GM12864 (cell line): ENCODE results near the gene IL17F.

Source experiments
- DNase-seq: peaks from one replicate; pipeline ENCODE4 v3.0.0-alpha.2; 2011; ENCODE audit warnings: low read depth
- H3K4me3 ChIP-seq: 2 replicates; pipeline ENCODE4 v1.5.1; 2011; ENCODE audit warnings: mild to moderate bottlenecking, low read depth, low read length, control low read depth
- TF ChIP-seq, protein P1 (sequence below): IDR thresholded peaks from 2 replicates; pipeline ENCODE4 v1.5.1; 2011; ENCODE audit warnings: low read depth, mild to moderate bottlenecking, moderate library complexity, low read length, control low read depth, inconsistent platforms; ENCODE audit errors: missing control alignments

IL17F gene

DNA sequence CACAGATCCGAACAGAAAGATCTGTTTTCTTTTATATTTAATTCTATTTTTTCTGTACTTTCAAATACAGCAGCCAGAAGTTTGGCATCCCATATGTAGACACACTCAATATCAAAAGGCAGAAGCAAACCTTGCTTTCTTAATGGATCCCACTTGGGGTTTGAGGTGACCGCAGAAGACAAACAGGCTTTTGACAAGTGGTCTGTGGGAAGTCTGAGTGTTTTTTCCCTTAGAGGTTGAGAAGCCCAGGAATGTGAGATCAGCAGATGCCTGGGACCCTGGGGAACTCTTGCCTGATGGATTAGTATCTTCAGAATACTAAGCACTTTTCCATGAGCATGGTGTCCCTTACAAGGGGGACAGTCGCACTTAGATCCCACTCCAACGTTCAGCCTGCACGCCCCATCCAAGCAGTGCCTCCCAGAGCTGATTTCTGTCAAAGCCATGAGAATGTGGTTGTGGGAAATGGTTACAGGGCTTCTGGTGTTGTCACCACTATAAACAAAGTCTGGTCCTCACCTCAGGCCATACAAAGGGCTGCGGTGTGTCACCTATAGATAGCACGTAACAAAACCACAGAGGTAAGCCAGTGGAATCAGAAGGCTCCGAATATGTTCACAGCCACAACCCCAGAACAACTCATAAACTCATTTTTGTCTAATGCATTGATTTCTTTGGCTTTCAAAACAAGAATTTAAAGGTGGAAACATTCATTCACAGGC lies 12.7 kb downstream of the IL17F start:
- TF ChIP-seq, protein P1, sequence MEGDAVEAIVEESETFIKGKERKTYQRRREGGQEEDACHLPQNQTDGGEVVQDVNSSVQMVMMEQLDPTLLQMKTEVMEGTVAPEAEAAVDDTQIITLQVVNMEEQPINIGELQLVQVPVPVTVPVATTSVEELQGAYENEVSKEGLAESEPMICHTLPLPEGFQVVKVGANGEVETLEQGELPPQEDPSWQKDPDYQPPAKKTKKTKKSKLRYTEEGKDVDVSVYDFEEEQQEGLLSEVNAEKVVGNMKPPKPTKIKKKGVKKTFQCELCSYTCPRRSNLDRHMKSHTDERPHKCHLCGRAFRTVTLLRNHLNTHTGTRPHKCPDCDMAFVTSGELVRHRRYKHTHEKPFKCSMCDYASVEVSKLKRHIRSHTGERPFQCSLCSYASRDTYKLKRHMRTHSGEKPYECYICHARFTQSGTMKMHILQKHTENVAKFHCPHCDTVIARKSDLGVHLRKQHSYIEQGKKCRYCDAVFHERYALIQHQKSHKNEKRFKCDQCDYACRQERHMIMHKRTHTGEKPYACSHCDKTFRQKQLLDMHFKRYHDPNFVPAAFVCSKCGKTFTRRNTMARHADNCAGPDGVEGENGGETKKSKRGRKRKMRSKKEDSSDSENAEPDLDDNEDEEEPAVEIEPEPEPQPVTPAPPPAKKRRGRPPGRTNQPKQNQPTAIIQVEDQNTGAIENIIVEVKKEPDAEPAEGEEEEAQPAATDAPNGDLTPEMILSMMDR, result no peak
- DNase-seq, result no peak
- no peak overlapping the region for H3K4me3 ChIP-seq

DNA sequence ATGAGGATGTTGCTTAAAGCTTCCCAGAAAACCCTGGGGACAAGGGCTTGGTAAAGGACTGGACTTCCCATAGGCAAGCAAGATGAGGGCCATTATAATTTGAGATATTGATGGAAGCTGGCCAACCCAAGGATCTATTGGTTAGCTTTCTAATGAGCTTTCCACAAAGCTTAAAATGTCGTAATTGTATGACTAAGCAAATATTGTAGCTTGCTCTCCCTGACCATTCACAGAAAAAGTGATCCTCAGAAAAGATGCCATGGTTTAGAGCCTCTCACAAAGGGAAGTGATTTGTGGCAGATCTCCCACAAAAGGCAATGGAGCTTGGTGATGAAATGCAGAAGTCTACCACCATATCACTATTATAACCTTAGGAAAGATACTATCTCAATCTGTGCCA lies 13.6 kb downstream of the IL17F start:
- TF ChIP-seq, protein P1, result no peak
- no peak for DNase-seq
- no peak overlapping the region for H3K4me3 ChIP-seq

DNA sequence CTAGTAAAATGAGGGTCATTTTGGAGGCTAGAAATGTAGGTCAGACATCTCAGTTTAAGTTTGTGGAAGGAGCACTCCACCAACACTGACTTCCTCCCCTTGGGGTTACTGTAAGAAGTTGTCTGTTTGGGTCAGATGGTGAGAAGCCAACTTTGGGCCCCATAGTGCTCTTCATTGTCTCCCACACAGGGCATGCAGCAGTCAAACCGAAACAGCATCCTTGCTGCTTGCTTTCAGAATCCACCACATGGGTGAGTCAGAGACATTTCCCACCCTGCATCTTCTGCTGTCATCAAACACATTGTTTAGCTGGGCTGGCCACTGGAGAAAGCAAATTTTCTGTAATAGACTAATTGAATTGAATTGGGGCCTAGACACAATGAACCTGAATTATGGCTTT lies 16.8 kb downstream of the IL17F start:
- TF ChIP-seq, protein P1, result no peak
- peak; percentile 93 for DNase-seq
- H3K4me3 ChIP-seq, result no peak overlapping the region

DNA sequence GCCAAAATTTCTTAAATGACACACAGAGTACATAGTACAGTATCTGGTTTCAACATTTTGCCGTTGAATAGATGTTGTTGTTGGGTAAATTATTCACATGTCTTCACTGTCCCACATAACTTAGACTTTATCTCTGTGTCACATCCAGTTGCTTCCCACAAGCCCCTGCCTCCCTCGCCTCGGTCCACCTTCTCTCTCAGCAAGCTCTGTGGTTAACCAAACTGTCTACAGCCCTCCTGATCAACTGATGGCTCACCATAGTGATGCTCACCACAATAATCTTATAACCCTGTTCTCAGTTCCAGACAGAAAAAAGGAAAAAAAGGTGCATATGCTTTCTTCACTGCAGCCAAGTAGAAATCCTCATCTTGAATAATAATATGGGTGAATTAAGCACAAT lies 23.0 kb downstream of the IL17F start:
- no peak for DNase-seq
- TF ChIP-seq, protein P1, result no peak
- no peak overlapping the region for H3K4me3 ChIP-seq

DNA sequence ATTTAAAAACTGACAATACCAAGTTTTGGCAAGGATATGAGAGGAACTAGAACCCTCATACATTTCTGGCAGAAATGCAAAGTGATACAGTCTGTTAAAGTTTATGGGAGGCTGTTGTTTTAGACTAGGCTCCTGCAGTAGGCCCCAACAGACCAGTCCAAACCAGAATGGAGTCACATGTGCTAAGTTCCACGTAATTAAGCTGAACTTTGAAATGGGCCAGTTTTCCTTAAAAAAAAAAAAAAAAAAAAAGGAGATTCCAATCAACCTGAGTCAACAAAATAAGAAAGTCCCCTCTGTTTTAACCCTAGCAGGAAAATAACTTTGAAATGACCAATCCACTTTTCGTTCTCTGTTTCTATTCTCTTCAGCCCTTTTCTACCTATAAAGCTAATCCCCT lies 26.5 kb downstream of the IL17F start:
- no peak overlapping the region for H3K4me3 ChIP-seq
- TF ChIP-seq, protein P1, result no peak
- DNase-seq, result no peak

DNA sequence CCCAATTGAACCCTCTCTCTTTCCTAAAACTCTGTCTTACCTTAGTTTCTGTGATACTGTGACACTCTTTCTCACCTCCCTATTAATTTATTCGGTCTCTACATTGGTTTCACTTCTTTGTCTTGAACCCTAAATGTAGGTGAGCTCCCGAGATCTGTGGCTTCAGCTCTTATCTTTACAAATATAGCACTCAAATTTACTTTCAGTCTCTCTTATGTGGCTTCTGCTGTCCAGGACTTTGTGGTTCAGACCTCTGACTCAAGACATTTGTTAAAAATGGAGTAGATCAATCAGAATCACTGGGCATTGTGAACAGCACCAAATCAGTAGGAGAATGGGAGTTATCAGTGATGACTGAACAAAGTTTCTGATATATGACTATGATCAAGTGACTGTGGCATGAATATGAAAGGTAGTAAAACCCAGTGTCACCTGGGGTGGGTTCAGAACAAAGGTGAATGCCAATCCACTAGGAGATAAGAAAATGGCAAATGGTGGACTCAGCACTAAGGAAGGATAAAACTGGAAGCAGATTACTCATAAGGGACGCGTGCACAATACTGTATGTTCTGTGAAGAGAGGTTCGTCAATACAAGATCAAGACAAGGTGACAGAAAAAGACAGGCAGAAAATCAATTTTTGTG lies 27.2 kb downstream of the IL17F start:
- TF ChIP-seq, protein P1, result no peak
- DNase-seq, result no peak

DNA sequence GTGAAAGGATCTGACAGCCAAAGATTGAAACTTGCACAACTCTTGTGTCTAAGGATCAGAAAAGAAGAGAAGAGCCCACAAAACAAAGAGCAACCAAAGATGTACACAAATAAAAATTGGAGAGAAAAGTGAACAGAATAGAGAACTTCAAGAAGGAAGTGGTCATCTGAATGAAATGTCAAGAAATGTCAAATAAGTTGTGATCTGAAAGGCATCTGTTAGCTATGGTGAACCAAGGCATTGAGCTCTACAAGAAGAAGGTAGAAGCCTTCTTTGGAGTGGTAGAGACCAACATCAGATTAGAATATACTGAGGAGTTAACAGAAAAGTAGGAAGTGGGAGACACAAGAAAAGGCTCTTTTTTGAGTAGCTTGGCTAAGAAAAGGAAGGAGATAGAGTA lies 28.5 kb downstream of the IL17F start:
- no peak for DNase-seq
- no peak overlapping the region for H3K4me3 ChIP-seq
- TF ChIP-seq, protein P1, result no peak

More for the DNA sequence above, 27.2 kb downstream of the IL17F start:
- no peak overlapping the region for H3K4me3 ChIP-seq
